Stimulated activated naive CD4-positive, alpha-beta T cell (primary cell): ENCODE results near the gene ALDH3A1.

Source experiments
- DNase-seq, 6 experiments: peaks; one replicate each; lab custom pipeline; 2025; lab: John Stamatoyannopoulos, UW

ALDH3A1 gene

GRCh38 chr17:19741832-19742457 is 6.2 kb downstream of the ALDH3A1 start:
- no peak for DNase-seq

- DNase-seq = no peak
Observed at GRCh38 chr17:19740933-19741332, 7.2 kb downstream of the ALDH3A1 start.

- DNase-seq = no peak
Observed at GRCh38 chr17:19739241-19740201, 8.6 kb downstream of the ALDH3A1 start.

- DNase-seq = no peak
Observed at GRCh38 chr17:19738757-19739156, 9.3 kb downstream of the ALDH3A1 start.

GRCh38 chr17:19738073-19738449 is 10.0 kb downstream of the ALDH3A1 start:
- DNase-seq = no peak

GRCh38 chr17:19737305-19738072 is 10.6 kb downstream of the ALDH3A1 start:
- DNase-seq = no peak

- no peak for DNase-seq
Observed at GRCh38 chr17:19736071-19736470, 12.0 kb downstream of the ALDH3A1 start.

- DNase-seq = no peak
Observed at GRCh38 chr17:19733953-19734526, 14.1 kb downstream of the ALDH3A1 start.

- DNase-seq = no peak
Observed at GRCh38 chr17:19731626-19732025, 16.5 kb downstream of the ALDH3A1 start.

- DNase-seq = no peak
Observed at GRCh38 chr17:19730843-19731242, 17.3 kb downstream of the ALDH3A1 start.

- DNase-seq = no peak
Observed at GRCh38 chr17:19729900-19730299, 18.2 kb downstream of the ALDH3A1 start.

GRCh38 chr17:19728084-19728495 is 20.0 kb downstream of the ALDH3A1 start:
- no peak for DNase-seq

- DNase-seq = no peak
Observed at GRCh38 chr17:19727501-19728078, 20.5 kb downstream of the ALDH3A1 start.

- DNase-seq = no peak
Observed at GRCh38 chr17:19726631-19727376, 21.3 kb downstream of the ALDH3A1 start.

GRCh38 chr17:19725486-19725885 is 22.6 kb downstream of the ALDH3A1 start:
- DNase-seq = no peak

GRCh38 chr17:19724501-19725420 is 23.3 kb downstream of the ALDH3A1 start:
- DNase-seq = peak in 3 of 6 experiments; percentile 23 to 29 (median 27)

GRCh38 chr17:19723964-19724363 is 24.1 kb downstream of the ALDH3A1 start:
- DNase-seq = peak in 1 of 6 experiments; percentile 29

GRCh38 chr17:19720631-19721426 is 27.3 kb downstream of the ALDH3A1 start:
- DNase-seq = no peak

- DNase-seq = no peak
Observed at GRCh38 chr17:19720210-19720475, 28.0 kb downstream of the ALDH3A1 start.
